HG03103 (cell line): ENCODE data around the gene NAA38.

ENCODE experiments used
- ATAC-seq: cut with Tn5 transposase; IDR thresholded peaks from one replicate; pipeline ENCODE4 v1.9.1; 2021; ENCODE audit warnings: low read depth; ENCODE audit not compliant: unreplicated experiment

NAA38 gene, protein sequence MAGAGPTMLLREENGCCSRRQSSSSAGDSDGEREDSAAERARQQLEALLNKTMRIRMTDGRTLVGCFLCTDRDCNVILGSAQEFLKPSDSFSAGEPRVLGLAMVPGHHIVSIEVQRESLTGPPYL

GRCh38 chr17:7856811-7857712, at the start of gene NAA38:
NAA38 (minus strand) TSS chr17:7857559; CDS start chr17:7857463, 96 bp downstream.
- peak; percentile 68 for ATAC-seq

DNA sequence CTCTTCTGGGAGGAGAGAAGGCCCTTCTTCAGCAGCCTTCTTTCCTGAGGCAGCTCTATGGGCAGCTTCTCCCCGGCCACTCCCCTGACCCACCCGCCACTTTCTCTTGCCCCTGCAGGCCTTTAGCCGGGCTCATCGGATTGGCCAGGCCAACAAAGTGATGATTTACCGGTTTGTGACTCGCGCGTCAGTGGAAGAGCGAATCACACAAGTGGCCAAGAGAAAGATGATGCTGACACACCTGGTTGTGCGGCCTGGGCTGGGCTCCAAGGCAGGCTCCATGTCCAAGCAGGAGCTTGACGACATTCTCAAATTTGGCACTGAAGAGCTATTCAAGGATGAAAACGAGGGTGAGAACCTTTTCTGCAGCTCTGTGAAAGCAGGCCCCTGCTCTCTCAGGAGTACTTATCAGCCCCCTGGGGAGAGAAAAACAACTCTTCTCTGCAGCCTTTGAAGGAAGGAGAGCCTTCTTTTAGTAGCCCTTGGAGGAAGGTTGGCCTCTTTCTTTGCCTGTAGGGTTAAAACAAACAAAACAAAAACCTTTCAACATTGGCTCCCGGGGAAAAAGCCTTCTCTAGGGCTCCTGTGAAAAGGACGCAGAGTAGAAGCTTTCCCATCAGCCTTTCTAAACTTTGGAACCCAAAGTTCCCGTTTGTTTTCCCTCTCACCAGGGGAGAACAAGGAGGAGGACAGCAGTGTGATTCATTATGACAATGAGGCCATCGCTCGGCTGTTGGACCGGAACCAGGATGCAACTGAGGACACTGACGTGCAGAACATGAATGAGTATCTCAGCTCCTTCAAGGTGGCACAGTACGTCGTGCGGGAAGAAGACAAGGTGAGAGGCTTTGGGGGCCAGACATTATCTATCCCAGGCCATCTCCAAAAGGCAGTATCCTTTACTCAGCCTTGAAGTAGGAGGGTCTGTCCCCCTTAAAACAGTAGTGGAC, 46.1 kb upstream of the NAA38 start:
- ATAC-seq, result no peak

- no peak for ATAC-seq
These were observed 40.4 kb upstream of the NAA38 start for GRCh38 chr17:7897773-7898172.

DNA sequence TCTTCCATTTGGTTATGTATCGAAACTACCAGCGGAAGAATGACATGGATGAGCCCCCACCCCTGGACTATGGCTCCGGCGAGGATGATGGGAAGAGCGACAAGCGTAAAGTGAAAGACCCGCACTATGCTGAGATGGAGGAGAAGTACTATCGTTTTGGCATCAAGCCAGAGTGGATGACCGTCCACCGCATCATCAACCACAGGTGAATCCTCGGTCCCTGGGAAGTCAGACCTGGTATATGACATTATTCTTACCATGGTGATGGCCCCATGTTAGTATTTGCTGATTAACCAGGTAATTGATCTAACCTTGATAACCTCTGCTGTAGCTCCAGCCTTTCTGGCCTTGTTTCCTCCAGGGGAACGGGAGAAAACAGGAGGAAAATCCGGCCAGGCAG, 39.7 kb upstream of the NAA38 start:
- no peak for ATAC-seq

GRCh38 chr17:7894866-7895265, 37.5 kb upstream of the NAA38 start:
- no peak for ATAC-seq

DNA sequence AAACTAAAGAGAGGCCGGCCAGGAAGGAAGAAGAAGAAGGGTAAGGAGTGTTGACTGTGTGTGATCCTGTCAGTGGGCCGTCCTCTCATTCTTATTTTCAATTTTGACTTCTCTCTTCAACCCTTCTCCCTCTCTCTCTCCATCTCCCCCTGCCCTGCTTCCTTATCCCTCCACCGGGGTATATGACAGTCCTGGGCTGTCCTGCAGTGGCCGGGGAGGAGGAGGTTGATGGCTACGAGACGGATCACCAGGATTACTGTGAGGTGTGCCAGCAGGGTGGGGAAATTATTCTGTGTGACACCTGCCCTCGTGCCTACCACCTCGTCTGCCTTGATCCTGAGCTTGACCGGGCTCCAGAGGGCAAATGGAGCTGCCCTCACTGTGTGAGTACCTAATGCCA, 36.9 kb upstream of the NAA38 start:
- no peak for ATAC-seq

- ATAC-seq, result no peak
These were observed 36.0 kb upstream of the NAA38 start for GRCh38 chr17:7893187-7893880.

GRCh38 chr17:7889166-7889955, 32.0 kb upstream of the NAA38 start:
- ATAC-seq, result no peak

DNA sequence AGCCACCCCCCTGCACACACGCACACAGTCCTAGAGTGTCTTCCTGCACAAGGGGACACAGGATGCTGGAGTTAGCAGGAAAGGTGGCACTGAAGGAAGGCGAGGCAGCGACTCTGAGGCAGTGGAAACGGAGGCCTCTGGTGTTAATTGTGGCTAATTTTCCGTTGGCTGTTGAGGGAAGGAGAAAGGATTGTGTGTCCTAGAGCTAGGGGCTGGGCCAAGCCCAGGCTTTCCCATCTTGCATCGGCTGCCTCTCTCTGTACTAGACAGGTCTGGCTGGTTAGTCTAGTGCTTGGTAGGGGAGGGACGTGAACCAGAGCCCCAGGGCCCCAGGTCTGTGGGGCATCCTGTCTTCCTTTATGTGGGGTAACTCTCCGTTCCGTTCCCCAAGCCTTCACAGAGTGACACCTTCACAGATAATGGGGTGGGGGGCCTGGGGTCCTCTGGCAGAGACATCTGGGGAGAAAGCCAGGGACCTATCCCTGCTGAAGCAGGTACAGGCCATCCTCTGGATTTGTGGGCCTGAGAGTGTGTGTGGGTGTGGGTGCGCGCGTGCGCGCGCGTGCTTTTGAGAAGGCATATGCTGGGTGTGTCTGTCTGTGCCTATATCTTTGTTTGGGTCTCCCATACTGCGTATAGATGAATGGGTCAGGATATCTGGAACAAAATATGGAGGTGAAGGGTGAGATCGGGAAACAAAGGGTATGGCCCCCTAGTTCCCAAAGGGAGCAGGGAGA, 31.0 kb upstream of the NAA38 start, which contains the start of gene CHD3:
TSS of gene CHD3 (plus strand) at position 606 of the 737 bp plus-strand sequence. CDS start 212 bp downstream, outside the sequence.
- no peak for ATAC-seq

GRCh38 chr17:7887482-7888183, 30.3 kb upstream of the NAA38 start:
- no peak for ATAC-seq

DNA sequence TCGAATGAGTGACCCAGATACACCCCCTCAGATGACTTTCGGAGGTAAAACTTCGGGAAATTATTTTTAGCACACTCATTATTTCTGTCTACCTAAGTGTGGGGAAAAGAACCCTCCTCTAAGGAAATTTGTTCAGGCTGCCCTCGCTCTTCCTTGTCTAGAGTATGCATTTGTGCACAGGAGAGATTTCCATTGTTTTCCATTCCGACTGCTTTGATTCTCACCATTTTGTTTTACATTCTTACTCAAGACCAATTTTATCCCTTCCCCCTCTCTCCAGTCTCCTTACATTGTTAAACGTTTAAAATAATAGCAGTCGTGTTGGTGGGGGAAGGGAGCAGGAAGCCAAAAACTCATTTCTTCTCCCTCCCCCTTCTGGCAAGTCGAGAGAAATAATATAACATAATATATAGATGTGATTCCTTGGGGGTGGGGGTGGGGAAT, 29.7 kb upstream of the NAA38 start:
- no peak for ATAC-seq

DNA sequence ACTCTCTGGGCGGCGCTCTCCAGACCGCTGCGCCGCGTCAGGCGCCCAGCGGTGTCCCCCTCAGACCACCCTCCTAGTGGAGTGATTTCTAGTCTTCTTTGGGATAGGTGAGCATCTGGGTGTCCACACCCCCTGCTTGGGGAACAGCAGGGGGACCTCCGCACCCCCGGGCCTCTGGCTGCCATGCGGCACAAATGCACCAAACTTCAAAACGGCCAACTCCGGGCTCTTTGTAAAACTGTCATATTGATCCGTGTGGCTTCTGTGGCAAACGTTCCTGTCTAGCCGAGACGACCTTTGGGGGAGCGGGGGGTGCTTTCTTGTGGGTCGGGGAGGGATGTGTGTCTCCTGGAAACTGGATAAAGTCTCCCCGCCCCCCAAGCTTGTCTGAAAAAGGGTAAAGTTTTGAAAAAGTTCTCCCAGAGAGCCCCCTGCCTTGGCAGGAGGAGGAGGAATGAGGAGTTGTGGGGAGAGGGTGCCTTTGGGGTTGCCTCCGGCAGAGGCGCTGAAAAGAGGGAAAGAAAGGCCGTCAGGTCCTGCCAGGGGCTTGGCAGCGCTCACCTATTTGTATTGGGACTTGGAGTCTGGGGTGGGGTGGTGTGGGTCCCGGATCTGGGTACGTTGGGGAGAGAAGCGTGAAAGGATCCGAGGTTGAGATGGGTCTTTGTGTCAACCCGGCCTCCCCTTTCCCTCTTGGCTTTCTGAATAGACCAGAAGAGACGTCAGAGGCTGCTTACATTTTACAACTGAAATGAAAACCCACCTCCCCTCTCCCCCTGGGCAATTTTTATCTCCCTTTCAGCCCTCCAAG, 29.1 kb upstream of the NAA38 start:
- ATAC-seq, result no peak

DNA sequence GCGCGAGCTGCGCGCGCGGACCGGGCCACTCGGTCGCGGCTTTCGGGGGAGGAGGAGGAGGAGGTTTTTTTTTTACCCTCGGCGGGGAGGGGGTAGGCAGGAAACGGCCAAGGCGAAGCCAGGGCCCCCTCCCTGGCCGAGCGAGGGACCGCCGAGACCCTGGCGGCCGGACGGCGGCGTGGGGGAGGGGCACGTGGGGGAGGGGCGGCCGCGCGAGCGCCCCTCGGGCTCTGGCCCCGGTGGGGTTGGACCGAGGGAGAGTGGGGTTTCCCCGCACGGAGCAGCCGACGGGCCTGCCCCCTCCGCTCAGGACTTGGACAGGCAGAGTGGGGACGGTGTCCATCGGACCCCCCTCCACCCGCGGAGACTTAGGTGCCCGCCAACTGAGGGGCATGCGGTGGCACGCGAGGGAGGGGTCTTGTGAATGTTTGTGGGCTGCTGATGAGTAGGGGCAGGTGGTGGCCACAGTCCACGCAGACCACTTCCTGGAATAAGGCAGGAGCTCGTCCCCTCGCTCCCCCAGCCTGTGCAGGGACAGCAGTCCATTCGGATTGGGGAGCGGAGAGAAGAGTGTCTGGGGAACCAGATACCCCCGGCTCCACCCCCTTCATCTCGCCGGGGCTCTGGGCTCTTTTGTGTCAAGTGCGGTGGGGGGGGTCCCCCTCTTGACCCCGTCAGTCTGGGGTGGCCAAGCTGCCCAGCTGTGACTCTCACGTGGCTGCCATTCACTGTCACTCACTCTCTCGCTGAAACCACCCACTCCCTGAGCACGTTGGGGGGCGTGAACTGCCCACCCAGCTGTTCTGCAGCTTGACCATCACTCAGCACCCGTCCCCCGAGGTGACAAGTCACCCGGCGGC, 28.2 kb upstream of the NAA38 start:
- no peak for ATAC-seq

- ATAC-seq, result no peak
These were observed 27.4 kb upstream of the NAA38 start for GRCh38 chr17:7884581-7885366.

GRCh38 chr17:7883781-7884386, 26.5 kb upstream of the NAA38 start:
- no peak for ATAC-seq
